Erythroblast (primary cell): ENCODE data around the gene FCHO1.

ENCODE experiments used
- DNase-seq, 2 experiments: peaks; one replicate each; lab custom pipeline; 2025; lab: John Stamatoyannopoulos, UW
- GATA1 ChIP-seq: IDR thresholded peaks from 2 replicates; pipeline ENCODE4 v1.6.1; 2011; ENCODE audit warnings: low read depth, mild to moderate bottlenecking, control low read depth, low read length, moderate library complexity
- POLR2A ChIP-seq: IDR thresholded peaks from 2 replicates; pipeline ENCODE4 v1.6.1; 2011; ENCODE audit warnings: mild to moderate bottlenecking, low read length

FCHO1 gene

GRCh38 chr19:17751103-17751911, at the start of gene FCHO1:
Gene FCHO1 (plus strand): TSS chr19:17751477. CDS start chr19:17755165, 3,688 bp downstream.
- DNase-seq, result peak in 1 of 2 experiments; percentile 25
- no peak for TF ChIP-seq GATA1
- peak; percentile 57 for TF ChIP-seq POLR2A

DNA sequence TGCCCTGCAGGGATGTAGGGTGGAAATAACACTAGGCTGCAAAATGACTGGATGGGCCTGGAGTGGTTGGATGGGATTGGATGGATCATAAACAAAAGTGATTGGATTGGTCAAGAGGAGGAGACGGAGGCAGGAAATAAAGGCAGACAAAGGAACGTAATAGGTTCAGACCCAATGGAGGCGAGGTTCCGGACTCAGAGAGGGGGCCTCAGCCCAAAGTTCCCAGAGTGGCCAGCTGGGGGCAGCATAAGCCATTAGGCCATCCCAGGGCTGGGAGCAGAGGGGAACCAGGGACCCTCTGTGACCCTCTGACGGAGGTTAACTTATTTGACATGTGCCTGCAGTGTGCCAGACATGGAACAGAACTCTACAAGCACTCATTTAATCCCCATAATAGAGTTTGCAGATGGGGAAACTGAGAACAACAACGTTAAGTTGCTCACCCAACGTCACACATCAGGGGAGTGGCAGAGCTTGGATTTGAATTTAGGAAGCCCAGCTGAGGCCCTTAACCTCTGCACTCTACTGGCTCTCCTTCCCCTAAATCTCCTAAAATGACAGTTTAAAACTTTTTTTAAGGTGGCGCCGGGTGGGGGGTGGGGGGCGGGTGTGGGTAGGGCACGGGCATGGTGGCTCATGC, 47.3 kb upstream of the FCHO1 start:
- TF ChIP-seq POLR2A (no peak), GATA1 (no peak)
- DNase-seq, result peak in 1 of 2 experiments; percentile 63

DNA sequence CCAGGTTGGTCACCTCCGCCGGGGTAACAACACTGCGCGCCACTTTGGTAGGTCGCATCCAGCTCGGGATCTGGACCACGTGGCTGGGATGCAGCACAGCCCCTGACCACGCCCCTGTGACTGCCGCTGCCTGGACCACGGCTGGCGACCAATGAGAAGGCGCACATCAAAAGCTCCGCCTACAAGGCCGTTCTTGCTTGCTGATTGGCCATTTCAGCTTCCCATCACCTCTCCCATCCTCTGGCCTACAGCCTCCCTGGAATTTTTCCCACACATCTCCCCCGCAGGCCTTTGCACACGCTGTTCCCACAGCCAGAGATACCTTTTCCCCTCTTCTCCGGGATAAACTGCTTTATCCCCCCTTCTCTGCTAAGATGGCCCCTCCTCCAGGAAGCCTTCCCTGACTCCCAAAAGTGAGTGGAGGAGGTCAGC, 44.5 kb upstream of the FCHO1 start:
- TF ChIP-seq POLR2A (no peak), GATA1 (no peak)
- DNase-seq, result peak in 1 of 2 experiments; percentile 20

- TF ChIP-seq POLR2A (no peak), GATA1 (no peak)
- no peak for DNase-seq
These were observed 39.4 kb upstream of the FCHO1 start for GRCh38 chr19:17711851-17712250.

DNA sequence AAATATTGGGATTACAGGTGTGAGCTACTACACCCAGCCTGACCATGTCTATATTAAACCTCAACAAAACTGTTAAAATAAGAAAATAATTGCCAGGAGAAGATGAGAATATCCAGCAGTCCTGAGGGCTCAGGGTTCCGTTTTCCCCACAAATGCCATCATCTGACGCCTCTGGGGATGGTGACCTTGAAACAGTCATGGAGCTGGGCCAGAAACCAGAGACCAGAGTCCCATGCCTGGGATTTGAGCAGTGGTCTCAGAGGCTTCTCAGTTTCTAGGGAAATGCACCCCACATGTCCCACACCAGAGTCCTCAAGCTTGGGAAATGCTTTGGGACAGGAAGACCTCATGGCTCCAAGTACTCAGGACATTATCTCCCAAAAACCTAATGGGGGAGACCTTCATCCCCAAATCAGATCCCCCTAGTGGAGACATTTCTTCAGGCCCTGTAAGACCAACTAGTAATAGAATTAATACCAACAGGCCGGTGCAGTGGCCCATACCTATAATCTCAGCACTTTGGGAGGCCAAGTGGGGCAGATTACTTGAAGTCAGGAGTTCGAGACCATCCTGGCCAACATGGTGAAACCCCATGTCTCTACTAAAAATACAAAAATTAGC, 34.9 kb upstream of the FCHO1 start:
- DNase-seq, result no peak
- TF ChIP-seq GATA1 (no peak), POLR2A (no peak)

GRCh38 chr19:17718550-17718946, 32.7 kb upstream of the FCHO1 start:
- no peak for TF ChIP-seq POLR2A
- no peak for TF ChIP-seq GATA1
- no peak for DNase-seq

- no peak for TF ChIP-seq GATA1
- peak; percentile 33 for TF ChIP-seq POLR2A
- peak; percentile 59 to 73 for DNase-seq
These were observed 32.1 kb upstream of the FCHO1 start, which contains the start of gene MAP1S for GRCh38 chr19:17718947-17719711. Gene MAP1S (plus strand): TSS chr19:17719480. CDS start chr19:17719503, 23 bp downstream.

DNA sequence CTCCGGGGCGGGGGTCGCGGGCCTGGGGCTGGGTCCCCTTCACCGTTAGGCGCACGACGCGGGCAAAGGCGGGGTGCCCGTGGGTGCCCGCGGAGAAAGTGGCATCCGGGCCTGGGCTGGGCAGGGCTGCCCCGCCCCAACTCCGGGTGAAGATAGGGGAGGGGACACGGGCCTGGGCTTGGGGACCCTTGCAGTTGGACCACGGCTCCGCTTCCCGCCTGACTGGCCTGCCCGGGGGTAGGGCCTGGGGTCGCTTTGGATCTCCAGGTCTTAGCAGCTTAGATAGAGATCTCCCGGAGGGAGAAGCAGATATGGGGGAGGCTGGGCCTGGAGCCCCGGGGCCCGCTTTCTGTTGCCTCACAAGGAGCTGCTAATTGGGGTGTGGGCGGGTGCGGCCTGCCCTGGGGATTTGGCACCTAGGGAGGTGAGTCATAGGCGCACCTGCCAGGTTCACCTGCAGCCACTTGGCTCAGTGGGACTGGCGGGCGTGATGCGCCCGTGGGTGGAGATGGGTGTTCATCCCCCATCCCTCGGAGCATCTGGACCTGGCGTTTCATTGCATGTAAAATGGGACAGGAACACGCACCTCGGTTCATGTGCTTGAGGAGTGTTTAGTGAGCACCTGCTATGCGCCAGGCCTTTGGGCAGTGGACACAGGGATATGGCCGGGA, 31.4 kb upstream of the FCHO1 start:
- TF ChIP-seq POLR2A, result no peak
- peak in 1 of 2 experiments; percentile 35 for DNase-seq

GRCh38 chr19:17720440-17720839, 30.8 kb upstream of the FCHO1 start:
- no peak for DNase-seq
- no peak for TF ChIP-seq GATA1
- no peak for TF ChIP-seq POLR2A

- DNase-seq, result no peak
- no peak for TF ChIP-seq POLR2A
- no peak for TF ChIP-seq GATA1
These were observed 30.1 kb upstream of the FCHO1 start for GRCh38 chr19:17721111-17721628.

- DNase-seq, result no peak
- TF ChIP-seq POLR2A (no peak), GATA1 (no peak)
These were observed 29.5 kb upstream of the FCHO1 start for GRCh38 chr19:17721821-17722220.

- no peak for DNase-seq
These were observed 28.5 kb upstream of the FCHO1 start for GRCh38 chr19:17722655-17723240.

More at GRCh38 chr19:17722655-17723240, 28.5 kb upstream of the FCHO1 start:
- TF ChIP-seq POLR2A (no peak), GATA1 (no peak)
